ENCODE results near the gene ENTREP1. TPM values are rescaled to one million over a fixed set of nuclear protein-coding genes. Genes with fewer than 3 reads are reported as not detected.

ENTREP1 gene
- polyA plus RNA-seq, 1 donor = 7.3 TPM

- no peak for DNase-seq
- Histone ChIP-seq H3K27me3 (ENCODE audit: control insufficient read depth, insufficient read depth, low read length) (peaks cover 4% of the 10 kb centered on the region), H3K4me3 (ENCODE audit: low read length) (no peak overlapping the region), H3K9me3 (ENCODE audit: control insufficient read depth, low read depth, low read length) (no peaks in the 10 kb centered on the region), H3K27ac (ENCODE audit: low read length) (no peak overlapping the region), H3K36me3 (ENCODE audit: control insufficient read depth, insufficient read depth, low read length) (no peaks in the 10 kb centered on the region), H3K4me1 (ENCODE audit: control insufficient read depth, insufficient read depth, low read length) (no peaks in the 10 kb centered on the region)
- WGBS (ENCODE audit: insufficient coverage, low lambda C conversion rate) = no CpG with 5 or more reads among the region's 2 CpGs
Observed at GRCh38 chr9:69339620-69340019, 14.6 kb downstream of the ENTREP1 start.

GRCh38 chr9:69340631-69341030, 15.6 kb downstream of the ENTREP1 start:
- no peak overlapping the region for H3K27ac ChIP-seq (ENCODE audit: low read length)
- no peak for DNase-seq
- H3K4me1 ChIP-seq (ENCODE audit: control insufficient read depth, insufficient read depth, low read length) = no peaks in the 10 kb centered on the region
- no peaks in the 10 kb centered on the region for H3K36me3 ChIP-seq (ENCODE audit: control insufficient read depth, insufficient read depth, low read length)
- H3K27me3 ChIP-seq (ENCODE audit: control insufficient read depth, insufficient read depth, low read length) = peaks cover 4% of the 10 kb centered on the region
- WGBS (ENCODE audit: insufficient coverage, low lambda C conversion rate) = no CpG with 5 or more reads among the region's 3 CpGs
- H3K4me3 ChIP-seq (ENCODE audit: low read length) = no peak overlapping the region
- no peaks in the 10 kb centered on the region for H3K9me3 ChIP-seq (ENCODE audit: control insufficient read depth, low read depth, low read length)

- no peak for DNase-seq
- Histone ChIP-seq H3K36me3 (ENCODE audit: control insufficient read depth, insufficient read depth, low read length) (no peaks in the 10 kb centered on the region), H3K27me3 (ENCODE audit: control insufficient read depth, insufficient read depth, low read length) (peaks cover 4% of the 10 kb centered on the region), H3K9me3 (ENCODE audit: control insufficient read depth, low read depth, low read length) (no peaks in the 10 kb centered on the region), H3K4me3 (ENCODE audit: low read length) (no peak overlapping the region), H3K4me1 (ENCODE audit: control insufficient read depth, insufficient read depth, low read length) (no peaks in the 10 kb centered on the region), H3K27ac (ENCODE audit: low read length) (no peak overlapping the region)
- WGBS (ENCODE audit: insufficient coverage, low lambda C conversion rate) = no CpG with 5 or more reads among the region's 1 CpG
Observed at GRCh38 chr9:69342769-69343168, 17.8 kb downstream of the ENTREP1 start.

- Histone ChIP-seq H3K36me3 (ENCODE audit: control insufficient read depth, insufficient read depth, low read length) (no peaks in the 10 kb centered on the region), H3K27me3 (ENCODE audit: control insufficient read depth, insufficient read depth, low read length) (peaks cover 4% of the 10 kb centered on the region), H3K27ac (ENCODE audit: low read length) (no peak overlapping the region), H3K4me3 (ENCODE audit: low read length) (no peak overlapping the region), H3K4me1 (ENCODE audit: control insufficient read depth, insufficient read depth, low read length) (no peaks in the 10 kb centered on the region), H3K9me3 (ENCODE audit: control insufficient read depth, low read depth, low read length) (no peaks in the 10 kb centered on the region)
- no CpG with 5 or more reads among the region's 4 CpGs for WGBS (ENCODE audit: insufficient coverage, low lambda C conversion rate)
- no peak for DNase-seq
Observed at GRCh38 chr9:69344459-69344858, 19.4 kb downstream of the ENTREP1 start.

- Histone ChIP-seq H3K4me3 (ENCODE audit: low read length) (no peak overlapping the region), H3K9me3 (ENCODE audit: control insufficient read depth, low read depth, low read length) (no peaks in the 10 kb centered on the region), H3K27ac (ENCODE audit: low read length) (no peak overlapping the region), H3K36me3 (ENCODE audit: control insufficient read depth, insufficient read depth, low read length) (no peaks in the 10 kb centered on the region), H3K4me1 (ENCODE audit: control insufficient read depth, insufficient read depth, low read length) (no peaks in the 10 kb centered on the region), H3K27me3 (ENCODE audit: control insufficient read depth, insufficient read depth, low read length) (peaks cover 4% of the 10 kb centered on the region)
- WGBS (ENCODE audit: insufficient coverage, low lambda C conversion rate) = no CpG with 5 or more reads among the region's 6 CpGs
- DNase-seq = no peak
Observed at GRCh38 chr9:69346596-69347390, 21.8 kb downstream of the ENTREP1 start.

GRCh38 chr9:69347607-69348006, 22.6 kb downstream of the ENTREP1 start:
- Histone ChIP-seq H3K27ac (ENCODE audit: low read length) (no peak overlapping the region), H3K9me3 (ENCODE audit: control insufficient read depth, low read depth, low read length) (no peaks in the 10 kb centered on the region), H3K4me1 (ENCODE audit: control insufficient read depth, insufficient read depth, low read length) (no peaks in the 10 kb centered on the region), H3K27me3 (ENCODE audit: control insufficient read depth, insufficient read depth, low read length) (peaks cover 6% of the 10 kb centered on the region), H3K36me3 (ENCODE audit: control insufficient read depth, insufficient read depth, low read length) (no peaks in the 10 kb centered on the region), H3K4me3 (ENCODE audit: low read length) (no peak overlapping the region)
- no peak for DNase-seq
- WGBS (ENCODE audit: insufficient coverage, low lambda C conversion rate) = no CpG with 5 or more reads among the region's 1 CpG

GRCh38 chr9:69351227-69351626, 26.2 kb downstream of the ENTREP1 start:
- no peak overlapping the region for H3K4me3 ChIP-seq (ENCODE audit: low read length)
- H3K27me3 ChIP-seq (ENCODE audit: control insufficient read depth, insufficient read depth, low read length) = peaks cover 5% of the 10 kb centered on the region
- no peaks in the 10 kb centered on the region for H3K9me3 ChIP-seq (ENCODE audit: control insufficient read depth, low read depth, low read length)
- no peak for DNase-seq
- H3K27ac ChIP-seq (ENCODE audit: low read length) = no peak overlapping the region
- no peaks in the 10 kb centered on the region for H3K36me3 ChIP-seq (ENCODE audit: control insufficient read depth, insufficient read depth, low read length)
- no peaks in the 10 kb centered on the region for H3K4me1 ChIP-seq (ENCODE audit: control insufficient read depth, insufficient read depth, low read length)
- WGBS (ENCODE audit: insufficient coverage, low lambda C conversion rate) = no CpG with 5 or more reads among the region's 3 CpGs

GRCh38 chr9:69355232-69355631, 30.2 kb downstream of the ENTREP1 start:
- H3K9me3 ChIP-seq (ENCODE audit: control insufficient read depth, low read depth, low read length) = no peaks in the 10 kb centered on the region
- H3K36me3 ChIP-seq (ENCODE audit: control insufficient read depth, insufficient read depth, low read length) = no peaks in the 10 kb centered on the region
- no peaks in the 10 kb centered on the region for H3K4me1 ChIP-seq (ENCODE audit: control insufficient read depth, insufficient read depth, low read length)
- no peak for DNase-seq
- H3K27me3 ChIP-seq (ENCODE audit: control insufficient read depth, insufficient read depth, low read length) = peaks cover 5% of the 10 kb centered on the region
- no peak overlapping the region for H3K4me3 ChIP-seq (ENCODE audit: low read length)
- WGBS (ENCODE audit: insufficient coverage, low lambda C conversion rate) = no CpG with 5 or more reads among the region's 1 CpG
- H3K27ac ChIP-seq (ENCODE audit: low read length) = no peak overlapping the region

- Histone ChIP-seq H3K4me1 (ENCODE audit: control insufficient read depth, insufficient read depth, low read length) (no peaks in the 10 kb centered on the region), H3K36me3 (ENCODE audit: control insufficient read depth, insufficient read depth, low read length) (no peaks in the 10 kb centered on the region), H3K27ac (ENCODE audit: low read length) (no peak overlapping the region), H3K4me3 (ENCODE audit: low read length) (no peak overlapping the region), H3K9me3 (ENCODE audit: control insufficient read depth, low read depth, low read length) (no peaks in the 10 kb centered on the region), H3K27me3 (ENCODE audit: control insufficient read depth, insufficient read depth, low read length) (peaks cover 5% of the 10 kb centered on the region)
- 80% methylated on average over 1 of the region's 3 CpGs for WGBS (ENCODE audit: insufficient coverage, low lambda C conversion rate)
- no peak for DNase-seq
Observed at GRCh38 chr9:69357030-69357775, 32.2 kb downstream of the ENTREP1 start.

GRCh38 chr9:69357821-69358220, 32.8 kb downstream of the ENTREP1 start:
- peaks cover under 1% of the 10 kb centered on the region for H3K27me3 ChIP-seq (ENCODE audit: control insufficient read depth, insufficient read depth, low read length)
- DNase-seq = no peak
- WGBS (ENCODE audit: insufficient coverage, low lambda C conversion rate) = 100% methylated on average over 1 of the region's 4 CpGs
- H3K4me1 ChIP-seq (ENCODE audit: control insufficient read depth, insufficient read depth, low read length) = no peaks in the 10 kb centered on the region
- H3K27ac ChIP-seq (ENCODE audit: low read length) = no peak overlapping the region
- H3K4me3 ChIP-seq (ENCODE audit: low read length) = no peak overlapping the region
- H3K36me3 ChIP-seq (ENCODE audit: control insufficient read depth, insufficient read depth, low read length) = no peaks in the 10 kb centered on the region
- no peaks in the 10 kb centered on the region for H3K9me3 ChIP-seq (ENCODE audit: control insufficient read depth, low read depth, low read length)
